ENCODE results near the gene NF1.

The NF1 gene

GRCh38 chr17:31226373-31226772 lies 131.6 kb downstream of the NF1 start:
- TF ChIP-seq CTCF (IDR thresholded peaks at IDR 0.05; ENCODE audit: low read depth, low read length), result no peak
- no peak for DNase-seq (ENCODE audit: low read depth in 2 of 2)
- no peak overlapping the region for H3K4me3 ChIP-seq (replicated peaks in 1 of 2; ENCODE audit: low read depth in 2 of 2, low read length in 2 of 2)

DNA sequence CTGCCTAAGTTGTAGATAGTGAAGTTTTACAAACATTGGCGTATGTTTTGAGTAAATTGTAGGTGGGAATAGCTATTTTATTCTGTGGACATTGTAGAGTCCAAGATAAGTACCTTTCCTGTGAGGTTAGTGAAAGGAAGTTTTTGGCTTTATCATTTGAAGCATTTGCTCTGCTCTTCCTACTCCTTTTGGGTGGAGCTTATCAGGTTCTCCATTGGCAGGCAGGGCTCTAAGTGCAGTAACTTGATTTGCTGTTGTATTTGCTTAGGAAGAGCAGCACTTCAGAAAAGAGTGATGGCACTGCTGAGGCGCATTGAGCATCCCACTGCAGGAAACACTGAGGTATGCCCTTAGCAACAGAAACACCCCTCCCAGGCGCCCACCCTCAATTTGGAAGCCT lies 132.2 kb downstream of the NF1 start:
- H3K4me3 ChIP-seq (replicated peaks in 1 of 2; ENCODE audit: low read depth in 2 of 2, low read length in 2 of 2), result no peak overlapping the region
- no peak for DNase-seq (ENCODE audit: low read depth in 2 of 2)
- TF ChIP-seq CTCF (IDR thresholded peaks at IDR 0.05; ENCODE audit: low read depth, low read length), result no peak

- no peak overlapping the region for H3K4me3 ChIP-seq (replicated peaks in 1 of 2; ENCODE audit: low read depth in 2 of 2, low read length in 2 of 2)
- DNase-seq (ENCODE audit: low read depth in 2 of 2), result no peak
- TF ChIP-seq CTCF (IDR thresholded peaks at IDR 0.05; ENCODE audit: low read depth, low read length), result no peak
Observed at GRCh38 chr17:31231852-31232251, 137.1 kb downstream of the NF1 start.

GRCh38 chr17:31235110-31235509 lies 140.3 kb downstream of the NF1 start:
- no peak overlapping the region for H3K4me3 ChIP-seq (replicated peaks in 1 of 2; ENCODE audit: low read depth in 2 of 2, low read length in 2 of 2)
- TF ChIP-seq CTCF (IDR thresholded peaks at IDR 0.05; ENCODE audit: low read depth, low read length), result no peak
- DNase-seq (ENCODE audit: low read depth in 2 of 2), result no peak

DNA sequence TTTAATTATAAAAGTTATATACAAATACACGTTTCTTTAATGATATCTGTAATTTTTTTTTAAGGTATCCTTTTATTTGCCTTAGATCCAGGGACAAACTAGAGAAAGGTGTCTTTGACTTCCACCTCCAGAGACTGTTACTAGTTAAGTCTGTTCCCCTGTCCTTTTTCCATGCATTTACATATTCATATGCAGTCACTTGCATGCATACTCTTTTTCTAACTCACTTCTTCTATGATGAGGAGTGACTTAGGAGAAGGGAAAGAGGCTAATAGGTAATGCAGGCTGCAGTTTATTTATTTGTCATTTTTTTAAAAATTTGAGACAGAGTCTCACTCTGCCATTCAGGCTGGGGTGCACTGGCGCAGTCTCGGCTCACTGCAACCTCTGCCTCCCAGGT lies 141.4 kb downstream of the NF1 start:
- TF ChIP-seq CTCF (IDR thresholded peaks at IDR 0.05; ENCODE audit: low read depth, low read length), result no peak
- no peak overlapping the region for H3K4me3 ChIP-seq (replicated peaks in 1 of 2; ENCODE audit: low read depth in 2 of 2, low read length in 2 of 2)
- no peak for DNase-seq (ENCODE audit: low read depth in 2 of 2)

- no peak overlapping the region for H3K4me3 ChIP-seq (replicated peaks in 1 of 2; ENCODE audit: low read depth in 2 of 2, low read length in 2 of 2)
- DNase-seq (ENCODE audit: low read depth in 2 of 2), result no peak
- no peak for TF ChIP-seq CTCF (IDR thresholded peaks at IDR 0.05; ENCODE audit: low read depth, low read length)
Observed at GRCh38 chr17:31236712-31237111, 141.9 kb downstream of the NF1 start.

GRCh38 chr17:31241116-31241515 lies 146.3 kb downstream of the NF1 start:
- no peak overlapping the region for H3K4me3 ChIP-seq (replicated peaks in 1 of 2; ENCODE audit: low read depth in 2 of 2, low read length in 2 of 2)
- no peak for TF ChIP-seq CTCF (IDR thresholded peaks at IDR 0.05; ENCODE audit: low read depth, low read length)
- DNase-seq (ENCODE audit: low read depth in 2 of 2), result no peak

Data from cardiac fibroblast (primary cell).